Epithelial cell of esophagus (primary cell): ENCODE results near the gene TPTE.
"Not testable (repeated sequence)": the region's sequence is repeated elsewhere in the genome, so short reads cannot be mapped to it uniquely, and the experiment has no call there.

Experiments used
- DNase-seq: peaks from one replicate; pipeline ENCODE4 v3.0.0; 2010; ENCODE audit warnings: low read depth
- H3K4me3 ChIP-seq: 2 replicates; pipeline ENCODE4 v1.5.1; 2011; ENCODE audit warnings: mild to moderate bottlenecking, low read length, control low read depth
- CTCF ChIP-seq: IDR thresholded peaks from 2 replicates; pipeline ENCODE4 v1.5.1; 2011; ENCODE audit warnings: low read depth, mild to moderate bottlenecking, low read length, control low read depth, inconsistent platforms; ENCODE audit not compliant: insufficient read depth; ENCODE audit errors: missing control alignments

The TPTE gene

GRCh38 chr21:10639123-10639522 lies 117.7 kb downstream of the TPTE start:
- no peak overlapping the region for H3K4me3 ChIP-seq
- no peak for TF ChIP-seq CTCF
- DNase-seq: no peak

GRCh38 chr21:10639746-10640145 lies 118.4 kb downstream of the TPTE start:
- not testable (repeated sequence) for DNase-seq, H3K4me3 ChIP-seq

GRCh38 chr21:10640446-10640845 lies 119.1 kb downstream of the TPTE start:
- H3K4me3 ChIP-seq: no peak overlapping the region
- no peak for TF ChIP-seq CTCF
- no peak for DNase-seq

- TF ChIP-seq CTCF: no peak
- H3K4me3 ChIP-seq: no peak overlapping the region
- DNase-seq: no peak
Observed at GRCh38 chr21:10641107-10641506, 119.7 kb downstream of the TPTE start.

- not testable (repeated sequence) for DNase-seq, H3K4me3 ChIP-seq
Observed at GRCh38 chr21:10645667-10646066, 124.3 kb downstream of the TPTE start.

GRCh38 chr21:10649350-10650149 lies 128.2 kb downstream of the TPTE start:
- H3K4me3 ChIP-seq, DNase-seq: not testable (repeated sequence)

- not testable (repeated sequence) for DNase-seq
Observed at GRCh38 chr21:10650297-10650696, 128.9 kb downstream of the TPTE start.

More at GRCh38 chr21:10650297-10650696, 128.9 kb downstream of the TPTE start:
- H3K4me3 ChIP-seq: not testable (repeated sequence)
